Measurements from ENCODE around the gene MMS22L.

The MMS22L gene

GRCh38 chr6:97110149-97110548 lies 172.9 kb downstream of the MMS22L start:
- Histone ChIP-seq H3K27ac (no peak overlapping the region), H3K9me3 (ENCODE audit: low read depth, low read length) (no peaks in the 10 kb centered on the region), H3K36me3 (ENCODE audit: insufficient read depth, low read length) (no peaks in the 10 kb centered on the region), H3K4me3 (no peak overlapping the region), H3K9ac (ENCODE audit: insufficient read length) (no peak overlapping the region)
- TF ChIP-seq EZH2 (IDR thresholded peaks at IDR 0.05) (no peak), FOXP2 (optimal IDR thresholded peaks at IDR 0.05; ENCODE audit: control extremely low read depth, extremely low read length, insufficient read depth) (no peak), POLR2AphosphoS5 (IDR thresholded peaks at IDR 0.05; ENCODE audit: borderline replicate concordance, low read depth, low read length) (no peak)
- no peak for DNase-seq (ENCODE audit: low read depth, low spot score)

- no peak overlapping the region for H3K4me3 ChIP-seq
- no peak for DNase-seq (ENCODE audit: low read depth, low spot score)
- TF ChIP-seq FOXP2 (optimal IDR thresholded peaks at IDR 0.05; ENCODE audit: control extremely low read depth, extremely low read length, insufficient read depth) (no peak), POLR2AphosphoS5 (IDR thresholded peaks at IDR 0.05; ENCODE audit: borderline replicate concordance, low read depth, low read length) (no peak), EZH2 (IDR thresholded peaks at IDR 0.05) (no peak)
Measured at GRCh38 chr6:97109444-97109843, 173.6 kb downstream of the MMS22L start.

GRCh38 chr6:97102145-97102790 lies 180.7 kb downstream of the MMS22L start:
- Histone ChIP-seq H3K9me3 (ENCODE audit: low read depth, low read length) (no peaks in the 10 kb centered on the region), H3K9ac (ENCODE audit: insufficient read length) (no peak overlapping the region), H3K36me3 (ENCODE audit: insufficient read depth, low read length) (no peaks in the 10 kb centered on the region), H3K27ac (no peak overlapping the region), H3K4me3 (no peak overlapping the region)
- DNase-seq (ENCODE audit: low read depth, low spot score): no peak
- TF ChIP-seq POLR2AphosphoS5 (IDR thresholded peaks at IDR 0.05; ENCODE audit: borderline replicate concordance, low read depth, low read length) (no peak), FOXP2 (optimal IDR thresholded peaks at IDR 0.05; ENCODE audit: control extremely low read depth, extremely low read length, insufficient read depth) (no peak), EZH2 (IDR thresholded peaks at IDR 0.05) (no peak)

More at GRCh38 chr6:97109444-97109843, 173.6 kb downstream of the MMS22L start:
- Histone ChIP-seq H3K27ac (no peak overlapping the region), H3K9ac (ENCODE audit: insufficient read length) (no peak overlapping the region), H3K9me3 (ENCODE audit: low read depth, low read length) (no peaks in the 10 kb centered on the region), H3K36me3 (ENCODE audit: insufficient read depth, low read length) (no peaks in the 10 kb centered on the region)

- Histone ChIP-seq H3K4me3 (no peak overlapping the region), H3K9me3 (ENCODE audit: low read depth, low read length) (no peaks in the 10 kb centered on the region), H3K36me3 (ENCODE audit: insufficient read depth, low read length) (no peaks in the 10 kb centered on the region), H3K9ac (ENCODE audit: insufficient read length) (no peak overlapping the region), H3K27ac (no peak overlapping the region)
- TF ChIP-seq FOXP2 (optimal IDR thresholded peaks at IDR 0.05; ENCODE audit: control extremely low read depth, extremely low read length, insufficient read depth): no peak
- TF ChIP-seq POLR2AphosphoS5 (IDR thresholded peaks at IDR 0.05; ENCODE audit: borderline replicate concordance, low read depth, low read length): no peak
- TF ChIP-seq EZH2 (IDR thresholded peaks at IDR 0.05): no peak
- DNase-seq (ENCODE audit: low read depth, low spot score): no peak
Measured at GRCh38 chr6:97100696-97101095, 182.3 kb downstream of the MMS22L start.

- H3K4me3 ChIP-seq: no peak overlapping the region
- H3K36me3 ChIP-seq (ENCODE audit: insufficient read depth, low read length): no peaks in the 10 kb centered on the region
- no peaks in the 10 kb centered on the region for H3K9me3 ChIP-seq (ENCODE audit: low read depth, low read length)
- no peak overlapping the region for H3K27ac ChIP-seq
- no peak overlapping the region for H3K9ac ChIP-seq (ENCODE audit: insufficient read length)
- TF ChIP-seq FOXP2 (optimal IDR thresholded peaks at IDR 0.05; ENCODE audit: control extremely low read depth, extremely low read length, insufficient read depth) (no peak), EZH2 (IDR thresholded peaks at IDR 0.05) (no peak), POLR2AphosphoS5 (IDR thresholded peaks at IDR 0.05; ENCODE audit: borderline replicate concordance, low read depth, low read length) (no peak)
- DNase-seq (ENCODE audit: low read depth, low spot score): no peak
Measured at GRCh38 chr6:97097068-97098047, 185.7 kb downstream of the MMS22L start.

- Histone ChIP-seq H3K9ac (ENCODE audit: insufficient read length) (no peak overlapping the region), H3K27ac (no peak overlapping the region), H3K9me3 (ENCODE audit: low read depth, low read length) (no peaks in the 10 kb centered on the region), H3K36me3 (ENCODE audit: insufficient read depth, low read length) (no peaks in the 10 kb centered on the region), H3K4me3 (no peak overlapping the region)
- no peak for TF ChIP-seq FOXP2 (optimal IDR thresholded peaks at IDR 0.05; ENCODE audit: control extremely low read depth, extremely low read length, insufficient read depth)
- TF ChIP-seq EZH2 (IDR thresholded peaks at IDR 0.05): no peak
- no peak for TF ChIP-seq POLR2AphosphoS5 (IDR thresholded peaks at IDR 0.05; ENCODE audit: borderline replicate concordance, low read depth, low read length)
- DNase-seq (ENCODE audit: low read depth, low spot score): no peak
Measured at GRCh38 chr6:97095311-97095850, 187.6 kb downstream of the MMS22L start.

- no peak for DNase-seq (ENCODE audit: low read depth, low spot score)
- no peaks in the 10 kb centered on the region for H3K9me3 ChIP-seq (ENCODE audit: low read depth, low read length)
- no peaks in the 10 kb centered on the region for H3K36me3 ChIP-seq (ENCODE audit: insufficient read depth, low read length)
- no peak overlapping the region for H3K4me3 ChIP-seq
- H3K9ac ChIP-seq (ENCODE audit: insufficient read length): no peak overlapping the region
- no peak overlapping the region for H3K27ac ChIP-seq
- TF ChIP-seq EZH2 (IDR thresholded peaks at IDR 0.05): no peak
Measured at GRCh38 chr6:97094376-97094775, 188.6 kb downstream of the MMS22L start.

- Histone ChIP-seq H3K9ac (ENCODE audit: insufficient read length) (no peak overlapping the region), H3K27ac (no peak overlapping the region), H3K9me3 (ENCODE audit: low read depth, low read length) (no peaks in the 10 kb centered on the region), H3K36me3 (ENCODE audit: insufficient read depth, low read length) (no peaks in the 10 kb centered on the region), H3K4me3 (no peak overlapping the region)
- TF ChIP-seq EZH2 (IDR thresholded peaks at IDR 0.05) (no peak), POLR2AphosphoS5 (IDR thresholded peaks at IDR 0.05; ENCODE audit: borderline replicate concordance, low read depth, low read length) (no peak), FOXP2 (optimal IDR thresholded peaks at IDR 0.05; ENCODE audit: control extremely low read depth, extremely low read length, insufficient read depth) (no peak)
- no peak for DNase-seq (ENCODE audit: low read depth, low spot score)
Measured at GRCh38 chr6:97092673-97093305, 190.2 kb downstream of the MMS22L start.
